ENCODE data around the gene C17orf50. TPM values are rescaled to one million over a fixed set of nuclear protein-coding genes. Genes with fewer than 3 reads are reported as not detected.

The C17orf50 gene
- total RNA-seq, 4 donors from 2014 or later = not detected

- TF ChIP-seq POLR2A (IDR thresholded peaks at IDR 0.05) (no peak), EP300 (IDR thresholded peaks at IDR 0.05) (no peak), CTCF (IDR thresholded peaks at IDR 0.05) (no peak)
- Histone ChIP-seq H3K27me3 (no peaks in the 10 kb centered on the region), H3K27ac (peak overlapping the region in 3 of 4 donors; percentile 54 to 77 (median 68)), H3K36me3 (no peaks in the 10 kb centered on the region), H3K4me1 (peaks cover 0 to 43% (median 29%) of the 10 kb centered on the region in 4 donors), H3K4me3 (peak overlapping the region; percentile 21 to 67 (median 42)), H3K9me3 (no peaks in the 10 kb centered on the region)
- WGBS, 2 donors = 32% methylated on average over 17 of the region's 17 CpGs
- DNase-seq (ENCODE audit: low spot score in 2 of 2) = no peak
Observed at GRCh38 chr17:35763767-35764122, 3.1 kb downstream of the C17orf50 start.

- no peaks in the 10 kb centered on the region for H3K9me3 ChIP-seq
- peaks cover 0 to 43% (median 29%) of the 10 kb centered on the region in 4 donors for H3K4me1 ChIP-seq
- TF ChIP-seq POLR2A (IDR thresholded peaks at IDR 0.05) (peak in 1 of 2 donors; percentile 15), EP300 (IDR thresholded peaks at IDR 0.05) (peak in 1 of 2 donors; percentile 66), CTCF (IDR thresholded peaks at IDR 0.05) (peak; percentile 91 to 99 (median 98))
- peak overlapping the region in 3 of 4 donors; percentile 54 to 77 (median 68) for H3K27ac ChIP-seq
- peak overlapping the region; percentile 21 to 67 (median 42) for H3K4me3 ChIP-seq
- H3K36me3 ChIP-seq = no peaks in the 10 kb centered on the region
- H3K27me3 ChIP-seq = no peaks in the 10 kb centered on the region
- DNase-seq (ENCODE audit: low spot score in 2 of 2) = peak; percentile 69
- WGBS, 2 donors = 8 to 12% methylated on average over 46 to 62 of the region's 75 CpGs
Observed at GRCh38 chr17:35764123-35764991, 3.7 kb downstream of the C17orf50 start.

- TF ChIP-seq EP300 (IDR thresholded peaks at IDR 0.05) (no peak), CTCF (IDR thresholded peaks at IDR 0.05) (no peak), POLR2A (IDR thresholded peaks at IDR 0.05) (no peak)
- DNase-seq (ENCODE audit: low spot score in 2 of 2) = no peak
- 49 to 55% methylated on average over 11 of the region's 11 CpGs for WGBS, 2 donors
- Histone ChIP-seq H3K27me3 (no peaks in the 10 kb centered on the region), H3K4me1 (peaks cover 0 to 43% (median 29%) of the 10 kb centered on the region in 4 donors), H3K4me3 (peak overlapping the region in 1 of 4 donors; percentile 67), H3K36me3 (no peaks in the 10 kb centered on the region), H3K27ac (peak overlapping the region in 2 of 4 donors; percentile 54 to 77), H3K9me3 (no peaks in the 10 kb centered on the region)
Observed at GRCh38 chr17:35765086-35765710, 4.5 kb downstream of the C17orf50 start.

- Histone ChIP-seq H3K9me3 (no peaks in the 10 kb centered on the region), H3K4me1 (peaks cover 0 to 43% (median 29%) of the 10 kb centered on the region in 4 donors), H3K4me3 (no peak overlapping the region), H3K27ac (peak overlapping the region in 2 of 4 donors; percentile 41 to 77), H3K36me3 (no peaks in the 10 kb centered on the region), H3K27me3 (no peaks in the 10 kb centered on the region)
- no peak for TF ChIP-seq CTCF (IDR thresholded peaks at IDR 0.05)
- no peak for TF ChIP-seq POLR2A (IDR thresholded peaks at IDR 0.05)
- no peak for TF ChIP-seq EP300 (IDR thresholded peaks at IDR 0.05)
- 43 to 46% methylated on average over 8 of the region's 8 CpGs for WGBS, 2 donors
- no peak for DNase-seq (ENCODE audit: low spot score in 2 of 2)
Observed at GRCh38 chr17:35765756-35766488, 5.2 kb downstream of the C17orf50 start.

Data from tibial nerve (tissue), 4 donors.